Right atrium auricular region (tissue), 2 donors: ENCODE data around the gene HTRA1. TPM values are rescaled to one million over a fixed set of nuclear protein-coding genes. Genes with fewer than 3 reads are reported as not detected.

Source experiments
- DNase-seq: peaks from one replicate; pipeline ENCODE4 v3.0.0-alpha.2; 2019; ENCODE audit warnings: low spot score
- H3K27ac ChIP-seq, 2 donors: fragments of 200-600 bp; sonication (generic); 1 replicate in 1 of 2; 2 replicates in 1 of 2; pipeline ENCODE4 v1.5.1; 2016 to 2019
- H3K27me3 ChIP-seq, 2 donors: fragments of 200-600 bp; sonication (generic); one replicate each; pipeline versions ENCODE4 v1.5.1 to v1.6.0; 2017 to 2019
- H3K36me3 ChIP-seq: fragments of 200-600 bp; sonication (generic); one replicate; pipeline ENCODE4 v1.5.1; 2016
- H3K4me1 ChIP-seq, 2 donors: fragments of 200-600 bp; sonication (generic); one replicate each; pipeline versions ENCODE4 v1.5.1 to v1.6.0; 2017 to 2019
- H3K4me3 ChIP-seq, 2 donors: fragments of 200-600 bp; sonication (generic); 1 replicate in 1 of 2; 2 replicates in 1 of 2; pipeline ENCODE4 v1.5.1; 2017 to 2019; ENCODE audit warnings: mild to moderate bottlenecking in 1 of 2, moderate library complexity in 1 of 2
- H3K9me3 ChIP-seq, 2 donors: fragments of 200-600 bp; sonication (generic); one replicate each; pipeline ENCODE4 v1.5.1; 2019
- total RNA-seq, 2 donors: library from RNA; depleted of rRNA; stranded (reverse); fragments of >200 nt; gene quantifications; one replicate each; pipeline ENCODE4 v1.1.0, GENCODE V29; 2016
- TF ChIP-seq, protein P1 (sequence below), 2 donors: fragments of 200-600 bp; sonication (generic); IDR thresholded peaks; one replicate each; pipeline ENCODE4 v1.5.1; 2019; ENCODE audit warnings: antibody characterized with exemption in 2 of 2

Gene HTRA1
- total RNA-seq, 2 donors from 2014 or later = 76.3 to 78.3 TPM

DNA sequence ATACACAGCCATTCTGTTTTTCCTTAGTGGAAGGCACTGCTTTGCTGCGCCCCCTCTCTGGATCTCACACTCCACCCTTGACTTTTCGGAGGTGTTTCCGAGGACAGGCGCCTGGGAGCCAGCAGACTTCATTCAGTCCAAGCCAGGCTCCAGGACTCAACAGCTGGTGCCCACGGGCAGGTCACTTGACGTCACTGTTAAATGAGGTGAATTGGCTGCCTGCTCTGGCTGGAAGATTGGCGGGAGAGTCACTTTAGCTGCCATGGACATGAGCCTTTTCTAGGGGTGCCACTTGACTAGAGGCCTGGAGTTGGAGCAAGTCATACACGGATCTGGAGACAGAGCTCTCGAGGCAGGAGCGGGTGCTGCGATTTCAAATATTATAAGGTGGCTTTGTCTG, 3.2 kb downstream of the HTRA1 start:
- TF ChIP-seq, protein P1, sequence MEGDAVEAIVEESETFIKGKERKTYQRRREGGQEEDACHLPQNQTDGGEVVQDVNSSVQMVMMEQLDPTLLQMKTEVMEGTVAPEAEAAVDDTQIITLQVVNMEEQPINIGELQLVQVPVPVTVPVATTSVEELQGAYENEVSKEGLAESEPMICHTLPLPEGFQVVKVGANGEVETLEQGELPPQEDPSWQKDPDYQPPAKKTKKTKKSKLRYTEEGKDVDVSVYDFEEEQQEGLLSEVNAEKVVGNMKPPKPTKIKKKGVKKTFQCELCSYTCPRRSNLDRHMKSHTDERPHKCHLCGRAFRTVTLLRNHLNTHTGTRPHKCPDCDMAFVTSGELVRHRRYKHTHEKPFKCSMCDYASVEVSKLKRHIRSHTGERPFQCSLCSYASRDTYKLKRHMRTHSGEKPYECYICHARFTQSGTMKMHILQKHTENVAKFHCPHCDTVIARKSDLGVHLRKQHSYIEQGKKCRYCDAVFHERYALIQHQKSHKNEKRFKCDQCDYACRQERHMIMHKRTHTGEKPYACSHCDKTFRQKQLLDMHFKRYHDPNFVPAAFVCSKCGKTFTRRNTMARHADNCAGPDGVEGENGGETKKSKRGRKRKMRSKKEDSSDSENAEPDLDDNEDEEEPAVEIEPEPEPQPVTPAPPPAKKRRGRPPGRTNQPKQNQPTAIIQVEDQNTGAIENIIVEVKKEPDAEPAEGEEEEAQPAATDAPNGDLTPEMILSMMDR (IDR thresholded peaks at IDR 0.05) = no peak
- H3K4me1 ChIP-seq = peaks cover 0 to 43% of the 10 kb centered on the region in 2 donors
- no peak for DNase-seq

DNA sequence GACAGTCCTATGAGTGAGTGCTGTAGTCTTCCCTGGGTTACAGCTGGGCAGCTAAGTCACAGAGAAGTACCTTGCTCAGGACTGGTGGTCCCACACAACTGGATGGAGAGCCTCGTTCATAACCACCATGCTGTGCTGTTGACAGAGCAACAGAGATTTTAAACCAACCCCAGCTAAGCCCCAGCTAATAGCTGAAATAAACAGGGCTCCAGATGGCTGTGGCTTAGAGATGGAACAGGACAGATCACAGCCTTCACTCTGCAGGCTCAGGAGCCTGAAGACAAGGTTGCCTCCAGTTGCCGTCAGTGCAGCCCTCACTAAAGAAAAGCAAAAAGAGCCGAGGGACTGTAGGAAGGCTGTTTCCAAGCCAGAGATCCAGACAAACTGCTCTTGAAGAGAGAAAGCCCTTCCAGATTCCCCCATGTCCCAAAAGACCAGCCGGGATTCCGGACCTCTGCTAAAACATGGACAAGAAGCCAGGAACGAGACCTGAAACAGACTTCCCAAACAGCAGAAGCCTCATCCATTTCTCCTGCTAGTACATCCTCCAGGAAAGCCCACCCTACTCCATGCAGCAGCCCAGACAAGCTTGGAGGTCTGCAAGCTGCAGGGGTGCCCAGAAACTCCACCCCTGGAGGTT, 4.2 kb downstream of the HTRA1 start:
- Histone ChIP-seq H3K36me3 (no peaks in the 10 kb centered on the region), H3K27me3 (no peaks in the 10 kb centered on the region), H3K4me1 (peaks cover 0 to 44% of the 10 kb centered on the region in 2 donors), H3K4me3 (no peak overlapping the region), H3K27ac (no peak overlapping the region), H3K9me3 (no peaks in the 10 kb centered on the region)
- TF ChIP-seq, protein P1 (IDR thresholded peaks at IDR 0.05) = no peak
- no peak for DNase-seq

More for the DNA sequence above, 3.2 kb downstream of the HTRA1 start:
- H3K27me3 ChIP-seq = no peaks in the 10 kb centered on the region
- no peak overlapping the region for H3K4me3 ChIP-seq
- H3K9me3 ChIP-seq = no peaks in the 10 kb centered on the region
- no peak overlapping the region for H3K27ac ChIP-seq
- H3K36me3 ChIP-seq = no peaks in the 10 kb centered on the region

DNA sequence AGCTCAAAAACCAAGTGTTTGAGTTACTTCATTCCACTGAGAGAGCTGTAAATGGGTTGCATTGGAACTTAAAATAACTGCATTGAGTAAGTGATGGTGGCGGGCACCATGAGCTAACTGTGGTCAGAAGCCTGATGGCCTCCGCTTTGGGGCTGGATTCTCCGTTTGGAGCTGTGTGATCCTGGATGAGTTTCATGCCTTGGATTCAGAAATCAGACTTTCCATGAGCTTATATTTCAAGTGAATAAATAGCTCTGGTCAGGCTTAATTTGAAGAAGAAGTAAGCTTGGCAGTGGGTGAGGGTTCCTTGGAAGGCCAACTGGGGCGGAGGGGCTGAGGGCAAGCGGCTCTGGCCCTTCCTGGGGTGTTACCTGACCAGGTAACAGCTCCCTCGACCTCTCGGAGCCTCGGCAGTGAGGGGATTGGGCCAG, 5.6 kb downstream of the HTRA1 start:
- H3K4me1 ChIP-seq = peaks cover 0 to 50% of the 10 kb centered on the region in 2 donors
- H3K36me3 ChIP-seq = no peaks in the 10 kb centered on the region
- DNase-seq = no peak
- no peaks in the 10 kb centered on the region for H3K9me3 ChIP-seq
- no peak overlapping the region for H3K27ac ChIP-seq
- no peaks in the 10 kb centered on the region for H3K27me3 ChIP-seq
- TF ChIP-seq, protein P1 (IDR thresholded peaks at IDR 0.05) = no peak
- H3K4me3 ChIP-seq = no peak overlapping the region

DNA sequence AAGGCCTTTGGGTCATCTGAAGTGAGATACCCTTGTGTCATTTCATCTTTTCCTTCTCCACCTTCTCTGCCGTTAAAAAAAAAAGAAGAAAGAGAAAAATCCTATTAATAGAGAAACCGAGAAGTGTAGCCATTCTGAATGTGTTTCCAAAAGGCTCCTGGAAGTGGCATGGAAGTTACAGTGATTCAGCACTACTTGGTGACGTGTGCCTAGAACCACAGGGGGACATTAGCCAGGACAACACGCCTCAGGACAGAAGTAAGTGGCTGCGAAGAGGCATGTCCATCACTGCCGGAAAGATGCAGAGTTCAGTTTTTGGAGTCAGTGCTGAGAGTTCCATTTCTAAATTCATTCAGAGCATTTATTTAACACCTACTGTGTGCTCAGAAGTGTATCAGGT, 6.3 kb downstream of the HTRA1 start:
- peaks cover 0 to 50% of the 10 kb centered on the region in 2 donors for H3K4me1 ChIP-seq
- DNase-seq = no peak
- TF ChIP-seq, protein P1 (IDR thresholded peaks at IDR 0.05) = no peak
- no peak overlapping the region for H3K4me3 ChIP-seq
- no peaks in the 10 kb centered on the region for H3K27me3 ChIP-seq
- H3K9me3 ChIP-seq = no peaks in the 10 kb centered on the region
- H3K36me3 ChIP-seq = no peaks in the 10 kb centered on the region
- no peak overlapping the region for H3K27ac ChIP-seq

DNA sequence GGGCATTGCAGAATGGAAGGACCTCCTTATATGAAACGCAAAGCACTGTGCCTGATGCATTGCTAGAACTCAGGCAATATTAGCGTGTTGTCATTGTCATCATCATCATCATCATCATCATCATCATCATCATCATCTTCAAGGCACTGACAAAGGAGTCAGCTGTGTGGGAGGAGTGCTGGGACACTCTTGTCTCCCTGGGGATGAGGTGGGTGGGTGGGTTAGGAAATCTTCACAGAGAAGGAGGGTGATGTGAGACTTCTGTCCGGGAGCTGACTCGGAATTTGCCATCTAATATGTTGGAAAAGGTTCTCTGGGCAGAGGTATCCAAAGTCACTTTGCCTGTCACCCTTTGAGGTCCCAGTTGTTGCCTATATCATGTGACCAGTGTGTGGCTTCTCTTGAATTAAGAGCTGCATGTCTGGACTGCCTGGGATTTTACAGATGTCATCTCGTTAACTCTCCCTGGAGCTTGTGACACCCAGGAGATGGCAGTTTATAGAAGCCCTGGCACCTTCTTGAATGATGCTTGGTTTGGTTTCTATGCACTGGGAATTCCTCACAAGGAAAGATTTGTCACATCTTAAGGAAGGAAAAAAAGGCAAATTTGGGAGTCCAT, 7.1 kb downstream of the HTRA1 start:
- TF ChIP-seq, protein P1 (IDR thresholded peaks at IDR 0.05) = no peak
- H3K9me3 ChIP-seq = no peaks in the 10 kb centered on the region
- no peak for DNase-seq
- H3K27ac ChIP-seq = peak overlapping the region in 1 of 2 donors; percentile 71
- no peaks in the 10 kb centered on the region for H3K36me3 ChIP-seq
- H3K4me1 ChIP-seq = peaks cover 0 to 44% of the 10 kb centered on the region in 2 donors
- H3K4me3 ChIP-seq = no peak overlapping the region
- no peaks in the 10 kb centered on the region for H3K27me3 ChIP-seq
